OCI-LY7 (cell line): ENCODE results near the gene RASGRP2. TPM values are rescaled to one million over a fixed set of nuclear protein-coding genes. Genes with fewer than 3 reads are reported as not detected.

ENCODE experiments used
- BruUV-seq: library from RNA; stranded (reverse); fragments of 400-500 nt; replicated peaks from 2 replicates; lab custom pipeline; 2021; lab: Mats Ljungman, UMichigan
- CTCF ChIA-PET: fragments of 300-600 bp; sonication (Branson Sonifier 250); formaldehyde crosslinking; loops from one replicate; lab custom pipeline; 2022; ENCODE audit warnings: antibody characterized with exemption; ENCODE audit not compliant: unreplicated experiment; lab: Charles Lee
- POLR2A ChIA-PET: fragments of 300-600 bp; sonication (Branson Sonifier 250); formaldehyde crosslinking; loops from one replicate; lab custom pipeline; 2022; ENCODE audit warnings: antibody characterized with exemption; lab: Charles Lee
- DNase-seq: peaks from one replicate; pipeline ENCODE4 v3.0.0-alpha.2; 2015; ENCODE audit warnings: low spot score
- H2AFZ ChIP-seq: fragments of 200-600 bp; sonication (generic), shearing (Covaris generic); 2 replicates; pipeline ENCODE4 v1.6.1; 2014; ENCODE audit warnings: mild to moderate bottlenecking, antibody characterized with exemption, low read length, moderate library complexity
- H3K27ac ChIP-seq: fragments of 200-600 bp; sonication (generic); 2 replicates; pipeline ENCODE4 v1.5.1; 2014; ENCODE audit warnings: mixed run types, low read depth, mild to moderate bottlenecking, moderate library complexity, low read length, inconsistent platforms; ENCODE audit not compliant: poor library complexity, severe bottlenecking
- H3K36me3 ChIP-seq: fragments of 200-600 bp; sonication (generic); 2 replicates; pipeline ENCODE4 v1.6.1; 2014; ENCODE audit warnings: mild to moderate bottlenecking, antibody characterized with exemption, low read length, moderate library complexity, mixed read lengths; ENCODE audit not compliant: insufficient read depth
- H3K4me1 ChIP-seq: fragments of 200-600 bp; sonication (generic); 2 replicates; pipeline ENCODE4 v1.5.1; 2014; ENCODE audit warnings: mild to moderate bottlenecking, low read length; ENCODE audit not compliant: insufficient read depth, poor library complexity, severe bottlenecking
- H3K4me2 ChIP-seq: fragments of 200-600 bp; sonication (generic); 2 replicates; pipeline ENCODE4 v1.6.1; 2014; ENCODE audit warnings: mild to moderate bottlenecking, low read length
- H3K4me3 ChIP-seq: fragments of 200-600 bp; sonication (generic); 2 replicates; pipeline ENCODE4 v1.5.1; 2014; ENCODE audit warnings: mild to moderate bottlenecking, low read depth, low read length; ENCODE audit not compliant: poor library complexity, severe bottlenecking
- H3K79me2 ChIP-seq: fragments of 200-600 bp; sonication (generic); 2 replicates; pipeline ENCODE4 v1.6.1; 2016; ENCODE audit warnings: low read depth, mild to moderate bottlenecking, low read length, moderate library complexity, mixed read lengths; ENCODE audit not compliant: insufficient read depth
- H3K9me2 ChIP-seq: fragments of 200-600 bp; sonication (generic); 2 replicates; pipeline ENCODE4 v1.6.1; 2016; ENCODE audit warnings: mild to moderate bottlenecking, low read length, mixed read lengths; ENCODE audit not compliant: insufficient read depth
- H3K9me3 ChIP-seq: fragments of 200-600 bp; sonication (generic); 2 replicates; pipeline ENCODE4 v1.6.1; 2014; ENCODE audit warnings: mild to moderate bottlenecking, mixed run types, low read length, mixed read lengths
- H4K20me1 ChIP-seq: fragments of 200-600 bp; sonication (generic); 2 replicates; pipeline ENCODE4 v1.6.1; 2014; ENCODE audit warnings: mild to moderate bottlenecking, antibody characterized with exemption, low read length, moderate library complexity, mixed read lengths; ENCODE audit not compliant: insufficient read depth
- CTCF ChIP-seq: fragments of 200-600 bp; sonication (generic); conservative IDR thresholded peaks from 2 replicates; pipeline ENCODE4 v1.5.1; 2014; ENCODE audit warnings: mild to moderate bottlenecking, antibody characterized with exemption, low read length, moderate library complexity, mixed read lengths
- EZH2phosphoT487 ChIP-seq: fragments of 200-600 bp; sonication (generic); IDR thresholded peaks from 2 replicates; pipeline ENCODE4 v1.6.1; 2018; ENCODE audit warnings: low read depth, borderline replicate concordance, mild to moderate bottlenecking, mixed run types, antibody characterized with exemption, low read length, moderate library complexity, mixed read lengths
- intact Hi-C: fragments of 100-400 bp; cut with micrococcal nuclease; formaldehyde crosslinking; loops from one replicate; pipeline ENCODE4 v1.10.0; 2022; ENCODE audit not compliant: unreplicated experiment
- total RNA-seq, 2 experiments: library from RNA; depleted of rRNA in 1 of 2; stranded (reverse); fragments of >200 nt in 1 of 2; shearing (Covaris generic) in 1 of 2; gene quantifications; 2 replicates each; pipeline ENCODE4 v1.2.3, GENCODE V29; 2014 to 2022

The RASGRP2 gene
- total RNA-seq, 2 experiments from 2014 or later: 127 to 195 TPM

DNA sequence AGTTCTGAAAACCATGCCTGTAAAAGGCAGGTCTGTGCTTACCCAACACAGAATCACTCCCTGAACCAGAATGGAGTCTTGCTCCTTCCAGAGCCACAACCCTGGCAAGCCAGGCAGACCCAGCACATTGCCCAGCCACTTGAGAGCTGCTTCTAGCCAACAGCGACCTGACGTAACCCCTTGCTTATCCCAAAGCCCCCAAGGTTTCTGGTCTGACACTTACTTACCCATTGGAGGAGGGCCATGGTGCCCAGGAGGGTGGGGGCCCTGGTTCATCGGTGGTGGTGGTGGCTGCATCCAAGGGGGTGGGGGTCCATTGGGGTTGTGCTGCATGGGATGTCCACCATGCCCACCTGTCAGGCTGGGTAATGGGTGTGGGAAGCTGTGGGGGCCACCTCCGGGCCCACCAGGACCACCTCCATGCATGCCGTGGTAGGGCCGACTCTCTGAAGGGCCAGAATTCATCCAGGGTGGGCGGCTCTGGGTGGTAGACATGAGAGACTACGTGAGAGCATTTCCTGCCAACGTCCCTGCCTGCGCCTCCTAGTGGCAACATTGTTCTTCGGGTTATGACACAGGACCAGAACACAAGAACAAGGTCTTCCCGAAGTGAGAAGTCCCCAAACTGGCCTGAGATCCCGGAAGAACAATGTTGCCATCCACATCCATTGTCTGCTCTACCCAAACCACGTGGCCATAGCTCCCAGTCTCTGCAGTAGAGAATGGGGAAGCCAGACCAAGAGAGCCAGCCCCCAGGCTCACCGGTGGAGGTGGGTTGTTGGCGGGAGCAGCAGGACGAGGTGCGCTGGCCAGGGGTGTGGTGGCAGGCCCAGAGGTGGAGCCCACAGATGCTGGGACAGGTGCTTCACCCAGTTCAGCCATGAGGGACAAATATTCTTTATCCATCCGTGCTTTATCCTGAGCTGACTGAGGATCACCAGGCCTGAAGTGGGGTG, 23.7 kb upstream of the RASGRP2 start:
- Histone ChIP-seq H3K36me3 (peaks cover 99% of the 10 kb centered on the region), H3K79me2 (peaks cover 56% of the 10 kb centered on the region), H3K9me3 (no peaks in the 10 kb centered on the region), H3K9me2 (no peaks in the 10 kb centered on the region), H3K4me1 (peaks cover 50% of the 10 kb centered on the region), H3K4me3 (no peak overlapping the region), H4K20me1 (peaks cover 55% of the 10 kb centered on the region), H3K27ac (no peak overlapping the region), H2AFZ (no peak overlapping the region), H3K4me2 (no peak overlapping the region)
- ChIA-PET CTCF (interaction anchor here (0.8 kb wide), 1 partner anchor 81 kb away, joined by 3 read pairs; no protein-coding TSS in a partner anchor), POLR2A (no interaction called here)
- TF ChIP-seq CTCF: peak; percentile 90
- no peak for TF ChIP-seq EZH2phosphoT487
- peak; percentile 78 for DNase-seq
- intact Hi-C loops: loop anchor here (1.0 kb wide), 1 partner anchor 24 kb away; no protein-coding TSS in a partner anchor
- BruUV-seq: no TSS peak

DNA sequence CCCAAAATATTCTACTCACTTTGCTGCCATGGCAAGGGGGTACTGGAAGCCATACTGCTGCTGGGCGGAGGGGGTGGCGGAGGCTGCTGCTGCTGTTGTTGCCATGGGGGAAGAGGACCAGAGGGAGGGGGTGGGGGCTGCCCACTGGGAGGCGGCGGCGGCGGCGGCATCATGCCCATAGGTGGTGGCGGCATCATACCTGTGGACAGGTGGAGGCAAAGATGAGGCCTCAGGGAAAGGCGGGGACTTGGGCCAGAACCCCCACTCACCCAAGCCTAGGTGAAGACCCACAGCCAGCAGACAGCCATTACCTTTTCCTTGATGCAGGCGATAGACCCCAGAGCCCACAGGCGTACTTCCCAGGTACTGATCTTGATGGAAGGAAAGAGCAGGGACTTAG, 22.9 kb upstream of the RASGRP2 start:
- H3K79me2 ChIP-seq: peaks cover 48% of the 10 kb centered on the region
- POLR2A ChIA-PET: no interaction called here
- no peak for DNase-seq

More for the DNA sequence above, 22.9 kb upstream of the RASGRP2 start:
- Histone ChIP-seq H3K36me3 (peaks cover 97% of the 10 kb centered on the region), H3K27ac (no peak overlapping the region), H3K4me1 (peaks cover 50% of the 10 kb centered on the region), H3K4me3 (no peak overlapping the region), H3K9me3 (no peaks in the 10 kb centered on the region), H3K9me2 (no peaks in the 10 kb centered on the region), H4K20me1 (peaks cover 47% of the 10 kb centered on the region), H3K4me2 (no peak overlapping the region), H2AFZ (no peak overlapping the region)
- no TSS peak for BruUV-seq
- CTCF ChIA-PET: no interaction called here
- TF ChIP-seq CTCF: no peak
- intact Hi-C loops: loop anchor here (1.0 kb wide), 1 partner anchor 24 kb away; no protein-coding TSS in a partner anchor
